Adipose tissue (tissue), 3 donors: ENCODE measurements around the gene MCOLN2. TPM values are rescaled to one million over a fixed set of nuclear protein-coding genes. Genes with fewer than 3 reads are reported as not detected.
"Not testable (repeated sequence)": the region's sequence is repeated elsewhere in the genome, so short reads cannot be mapped to it uniquely, and the experiment has no call there.

ENCODE experiments used
- H3K27ac ChIP-seq: one replicate; pipeline ENCODE4 v1.5.1; 2013; ENCODE audit warnings: low read depth, low read length
- WGBS, 3 donors: extraction: QIAGEN DNeasy Blood & Tissue Kit; methylation state at CpG; one replicate each; pipeline ENCODE4 v1.1.7; 2013; 5-methylcytosine and 5-hydroxymethylcytosine counted together
- polyA plus RNA-seq, 3 donors: library from polyadenylated mRNA; stranded (reverse); fragments of 200-250 nt; gene quantifications; one replicate each; pipeline ENCODE4 v1.2.3, GENCODE V29; 2013
- donor health status: healthy with polysubstance abuse.
- donor health status: Bipolar disorder and iron deficiency.
- donor health status: healthy.

The MCOLN2 gene
- polyA plus RNA-seq = under 1 TPM in 2 of 3 donors, not detected in 1; 0.36 to 0.38 TPM

DNA sequence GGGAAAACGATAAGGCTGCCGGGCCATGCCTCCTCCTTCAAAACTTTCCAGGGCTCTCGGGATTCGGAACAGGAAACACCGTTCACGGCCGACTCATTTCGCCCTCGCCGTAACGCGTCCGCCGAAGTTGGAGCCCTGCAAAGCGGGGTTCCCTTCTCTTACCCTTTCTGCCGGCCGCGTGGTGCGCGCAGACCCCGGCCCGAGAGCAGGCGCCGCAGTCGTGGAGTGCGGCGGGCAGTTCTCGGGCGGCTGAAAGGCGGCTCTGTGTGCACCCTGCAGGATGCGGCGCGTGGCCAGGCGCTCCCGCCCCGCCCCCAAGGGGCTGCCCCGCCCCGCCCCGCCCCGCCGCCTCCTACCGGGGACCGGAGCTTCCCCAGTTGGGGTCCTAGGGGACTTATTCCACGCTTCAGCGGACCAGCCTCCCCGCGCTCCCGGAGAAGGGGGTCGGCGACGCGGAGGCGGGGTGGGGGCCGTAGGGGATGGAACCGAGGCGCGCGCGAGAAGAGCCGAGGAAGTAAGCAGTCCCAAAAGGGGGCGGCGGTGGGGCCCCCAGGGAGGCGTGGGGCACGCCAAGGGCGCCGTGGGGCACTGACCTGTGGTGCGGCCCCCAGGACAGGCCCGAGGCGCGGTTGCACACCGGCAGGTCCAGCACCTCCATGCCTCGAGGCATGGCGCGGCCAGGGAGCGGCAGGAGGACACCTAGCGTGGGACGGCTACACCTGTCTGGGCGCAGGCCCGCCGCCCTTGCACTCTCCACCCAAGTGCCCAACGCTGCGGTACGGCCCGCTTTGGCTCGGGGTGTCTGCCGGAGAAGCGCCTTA lies at the start of gene MCOLN2:
Gene MCOLN2, minus strand, starts transcription at position 268 of the 821 bp plus-strand sequence. Its CDS starts 241 bp downstream, at position 27.
- 1% methylated on average over 72 to 87 of the region's 87 CpGs for WGBS, 3 donors
- H3K27ac ChIP-seq = no peak within 1 kb of the TSS

DNA sequence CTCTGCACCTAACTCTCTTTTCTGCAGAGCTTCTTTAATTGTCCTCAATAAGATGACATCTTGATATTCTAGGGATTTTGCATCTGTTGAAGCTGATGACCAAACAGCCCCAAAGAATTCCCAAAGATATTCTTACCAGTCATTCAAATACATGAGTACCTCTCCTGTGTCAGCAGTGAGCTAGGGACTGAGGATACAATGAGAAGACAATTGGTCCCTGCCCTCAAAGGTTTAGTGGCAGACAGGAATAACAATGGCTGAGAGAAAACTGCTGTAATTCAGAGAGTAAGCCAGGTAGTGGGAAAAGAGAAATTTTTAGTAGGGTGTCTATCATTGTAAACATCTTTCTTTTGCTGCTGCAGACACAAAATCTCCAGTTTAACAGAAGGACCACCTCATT lies 45.5 kb upstream of the MCOLN2 start:
- H3K27ac ChIP-seq = no peak overlapping the region

DNA sequence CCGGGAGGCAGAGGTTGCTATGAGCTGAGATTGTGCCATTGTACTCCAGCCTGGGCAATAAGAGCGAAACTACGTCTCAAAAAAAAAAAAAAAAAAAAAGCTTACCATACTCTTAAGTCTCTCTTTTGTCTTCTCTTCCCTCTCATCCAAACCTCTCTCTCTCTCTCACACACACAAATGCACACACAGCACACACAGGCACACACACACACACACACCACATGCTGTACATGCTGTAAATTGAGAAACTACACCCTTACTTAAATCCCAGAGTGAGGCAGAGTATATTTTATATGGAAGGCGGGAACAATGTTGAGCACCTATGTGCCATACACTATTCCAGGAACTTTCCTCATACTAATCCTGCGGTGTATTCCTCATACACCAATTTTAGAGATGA lies 44.9 kb upstream of the MCOLN2 start:
- 90 to 97% (median 97%) methylated on average over 5 of the region's 5 CpGs for WGBS, 3 donors
- H3K27ac ChIP-seq = no peak overlapping the region

DNA sequence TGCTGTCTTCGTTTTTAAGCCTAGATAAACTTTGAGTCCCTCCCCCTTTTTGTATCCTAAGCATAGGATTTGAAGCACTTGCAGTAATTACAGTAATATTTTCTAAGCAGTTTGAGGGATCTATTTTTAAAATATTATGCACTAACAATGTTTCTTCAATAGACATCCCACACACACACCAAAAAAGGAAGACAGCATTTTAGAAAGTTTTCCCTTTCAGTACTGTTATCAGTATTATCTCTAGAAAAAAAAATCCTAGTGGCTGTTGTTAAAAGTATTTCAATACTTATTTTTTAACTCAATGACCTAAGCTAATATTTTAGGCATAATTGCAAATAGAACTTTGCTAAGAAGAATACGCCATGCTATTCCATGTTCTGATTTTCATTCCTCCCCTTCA lies 36.3 kb upstream of the MCOLN2 start:
- H3K27ac ChIP-seq = no peak overlapping the region
- 66 to 79% (median 74%) methylated on average over 2 of the region's 2 CpGs for WGBS, 3 donors

DNA sequence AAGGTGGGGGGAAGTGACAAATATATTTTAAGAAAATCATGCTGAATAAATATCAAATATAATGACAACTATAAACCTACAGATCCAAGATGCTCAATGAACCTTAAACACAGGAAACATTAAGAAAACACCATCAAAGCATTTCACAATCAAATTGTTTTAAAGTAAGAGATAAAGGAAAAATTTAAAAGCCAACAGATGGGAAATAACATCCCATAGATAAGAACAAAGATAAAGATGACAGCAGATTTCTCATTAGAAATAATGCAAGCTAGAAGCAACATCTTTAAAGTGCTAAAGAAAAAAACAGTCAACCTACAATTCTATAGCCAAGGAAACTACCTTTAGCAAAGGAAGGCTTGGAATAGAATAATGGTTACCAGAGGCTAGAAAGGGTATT lies 33.6 kb upstream of the MCOLN2 start:
- H3K27ac ChIP-seq = no peak overlapping the region

DNA sequence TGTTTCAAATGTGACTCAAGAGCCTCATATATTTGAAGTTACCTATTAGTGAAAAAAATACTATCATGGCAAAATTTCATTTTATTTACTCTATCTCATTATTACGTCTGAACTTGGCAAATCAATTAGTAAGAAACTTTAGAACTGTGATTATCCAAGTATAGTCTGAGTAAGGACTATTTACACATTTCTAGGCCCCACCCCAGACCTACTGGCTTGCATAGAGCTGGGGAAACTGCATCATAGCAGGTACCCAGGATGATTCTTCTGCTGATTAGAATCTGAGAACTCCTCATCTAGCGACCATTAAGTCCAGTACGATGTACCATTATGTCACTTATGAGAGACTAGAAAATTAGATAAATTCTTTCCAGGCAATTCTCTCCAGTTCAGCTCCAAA lies 31.2 kb upstream of the MCOLN2 start:
- WGBS, 3 donors = 78 to 85% (median 79%) methylated on average over 3 of the region's 3 CpGs
- H3K27ac ChIP-seq = no peak overlapping the region

DNA sequence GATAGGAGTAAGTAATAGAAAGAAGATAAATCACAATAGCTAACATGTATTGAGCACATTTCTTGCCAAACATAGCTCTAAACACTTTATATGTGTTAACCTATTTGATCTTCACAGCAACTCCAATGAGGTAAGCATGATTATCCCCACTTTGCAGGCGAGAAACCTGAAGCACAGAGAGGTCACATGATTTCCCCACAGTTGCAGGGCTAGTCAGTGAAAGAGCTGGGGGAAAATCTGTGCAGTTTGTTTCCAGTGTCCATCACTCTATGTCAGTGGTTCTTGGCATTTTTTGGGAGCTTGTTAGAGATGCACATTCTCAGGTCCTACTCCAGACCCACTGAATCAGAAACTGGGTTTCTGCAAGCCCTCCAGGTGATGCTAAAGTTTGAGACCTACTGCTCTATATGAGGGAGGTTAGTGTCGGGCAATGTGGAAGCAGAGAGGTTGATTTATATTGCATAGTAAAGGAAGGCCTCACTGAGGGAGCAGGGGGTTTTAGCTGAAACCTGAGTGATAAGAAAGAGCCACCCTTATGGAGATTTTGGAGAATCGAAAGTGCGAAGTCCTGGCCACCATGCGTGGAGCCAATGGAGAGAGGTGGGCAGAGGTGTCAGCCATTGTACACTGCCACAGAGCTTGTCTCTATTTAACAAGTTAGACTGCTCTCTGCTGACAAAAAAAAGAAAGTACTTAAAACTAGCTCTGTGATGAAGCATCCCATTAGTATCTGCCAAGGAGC lies 30.5 kb upstream of the MCOLN2 start:
- H3K27ac ChIP-seq = no peak overlapping the region
- WGBS, 3 donors = 79 to 83% (median 83%) methylated on average over 5 of the region's 5 CpGs

DNA sequence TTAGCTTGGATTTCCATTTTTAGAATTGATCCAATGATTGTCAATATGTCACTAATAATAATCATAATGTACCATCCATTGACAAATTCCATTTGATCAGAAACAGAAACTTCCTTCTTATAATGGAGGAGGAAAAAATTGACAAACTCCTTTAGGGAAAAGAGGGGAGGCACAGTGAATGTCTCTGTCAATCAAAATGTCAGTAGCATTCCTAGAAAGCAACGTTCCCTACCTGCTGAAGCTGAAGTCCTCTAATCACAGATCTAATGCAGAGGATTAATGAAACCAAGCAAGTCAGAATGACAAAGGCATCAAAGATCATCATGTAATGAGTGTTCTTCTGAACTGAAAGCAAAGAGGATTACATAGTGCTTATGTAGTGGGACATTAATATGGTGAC lies 29.0 kb upstream of the MCOLN2 start:
- 65 to 76% (median 68%) methylated on average over 1 of the region's 1 CpG for WGBS, 3 donors
- no peak overlapping the region for H3K27ac ChIP-seq

DNA sequence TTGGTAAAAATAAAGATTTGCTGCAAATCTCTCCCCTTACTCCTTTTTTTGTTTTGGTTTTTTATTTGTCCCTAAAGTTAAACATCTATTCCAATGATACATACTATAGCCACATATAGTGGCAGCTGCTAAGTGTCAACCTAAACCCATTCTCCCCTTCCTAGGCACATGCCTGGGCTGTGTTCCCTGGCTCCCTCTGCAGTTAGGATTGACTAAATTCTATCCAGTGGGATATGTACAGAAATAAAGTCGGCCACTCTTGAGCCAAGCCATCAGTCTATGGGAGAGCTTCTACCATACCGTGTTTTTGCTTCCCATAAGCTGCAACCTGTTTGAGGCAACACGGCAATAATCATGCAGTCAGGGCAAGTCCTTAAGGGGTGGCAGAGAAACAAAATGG lies 27.8 kb upstream of the MCOLN2 start:
- H3K27ac ChIP-seq = no peak overlapping the region
- WGBS, 3 donors = 83 to 92% (median 88%) methylated on average over 3 of the region's 3 CpGs

DNA sequence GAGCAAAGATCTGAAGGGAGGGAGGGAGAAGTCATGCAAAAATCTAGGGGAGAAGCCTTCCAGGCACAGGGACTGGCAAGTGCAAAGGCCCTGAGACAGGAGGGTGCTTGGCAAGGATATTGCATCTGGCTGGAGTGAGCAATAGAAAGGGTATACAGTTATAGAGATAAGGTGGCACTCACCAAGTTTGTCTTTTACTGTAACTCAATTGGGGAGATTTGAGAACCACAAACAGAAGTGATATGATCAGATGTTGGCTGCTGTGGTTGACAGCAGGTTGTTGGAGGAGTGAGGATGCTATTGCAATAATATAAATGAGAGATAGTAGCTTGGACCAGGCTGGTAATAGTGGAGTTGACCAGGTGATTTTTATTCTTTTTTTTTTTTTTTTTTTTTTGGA lies 25.8 kb upstream of the MCOLN2 start:
- H3K27ac ChIP-seq = no peak overlapping the region

DNA sequence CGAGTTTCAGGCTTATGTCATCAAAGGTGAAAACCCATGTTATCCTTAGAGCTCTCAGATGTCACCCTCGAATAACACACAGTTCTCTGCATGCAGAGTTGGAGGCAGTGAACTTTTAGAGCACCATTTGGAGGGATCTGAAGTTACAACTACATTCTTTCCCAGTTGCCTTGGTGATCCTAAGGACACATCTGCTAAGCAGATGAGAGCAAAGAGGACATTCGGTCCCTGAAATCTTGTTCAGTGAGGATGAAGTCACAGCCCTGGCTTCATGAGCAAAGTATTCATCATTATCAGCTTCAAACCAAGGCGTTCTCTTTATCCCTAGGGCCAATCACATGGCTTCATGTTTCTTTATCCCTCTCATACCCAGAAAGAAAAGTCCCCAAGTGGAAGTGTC lies 23.1 kb upstream of the MCOLN2 start:
- WGBS, 3 donors = 62 to 78% (median 64%) methylated on average over 4 of the region's 4 CpGs
- no peak overlapping the region for H3K27ac ChIP-seq

DNA sequence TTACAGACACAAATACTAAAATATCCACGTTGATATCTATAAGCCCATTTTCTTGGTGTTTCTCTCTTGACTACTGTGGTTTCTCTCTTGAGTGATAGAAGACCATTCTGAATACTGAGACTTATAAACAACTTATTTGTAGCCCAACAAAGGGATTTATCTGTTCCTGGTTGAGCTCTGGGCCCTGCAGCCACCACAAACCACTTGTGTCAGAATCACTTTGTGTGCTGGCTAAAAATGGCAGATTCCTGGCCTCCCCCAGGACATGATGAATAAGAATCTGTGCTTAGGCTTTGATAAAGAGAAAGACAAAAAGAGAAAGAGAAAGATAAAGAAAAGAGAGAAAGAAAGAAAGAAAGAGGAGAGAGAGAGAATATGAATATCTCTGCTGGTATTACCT lies 18.9 kb upstream of the MCOLN2 start:
- no peak overlapping the region for H3K27ac ChIP-seq
- WGBS, 3 donors = 85 to 93% (median 86%) methylated on average over 1 of the region's 1 CpG

DNA sequence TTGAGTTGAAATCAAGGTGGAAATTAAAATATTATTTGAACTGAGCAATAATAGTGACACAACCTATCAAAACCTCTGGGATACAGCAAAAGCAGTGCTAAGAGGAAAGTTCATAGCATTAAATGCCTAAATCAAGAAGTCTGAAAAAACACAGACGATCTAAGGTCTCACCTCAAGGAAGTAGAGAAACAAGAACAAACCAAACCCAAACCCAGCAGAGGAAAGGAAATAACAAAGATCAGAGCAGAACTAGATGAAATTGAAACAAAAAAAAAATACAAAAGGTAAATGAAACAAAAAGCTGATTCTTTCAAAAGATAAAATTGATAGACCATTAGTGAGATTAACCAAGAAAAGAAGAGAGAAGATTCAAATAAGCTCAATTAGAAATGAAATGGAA lies 8.7 kb upstream of the MCOLN2 start:
- WGBS, 3 donors = 77 to 90% (median 79%) methylated on average over 1 of the region's 1 CpG
- not testable (repeated sequence) for H3K27ac ChIP-seq

DNA sequence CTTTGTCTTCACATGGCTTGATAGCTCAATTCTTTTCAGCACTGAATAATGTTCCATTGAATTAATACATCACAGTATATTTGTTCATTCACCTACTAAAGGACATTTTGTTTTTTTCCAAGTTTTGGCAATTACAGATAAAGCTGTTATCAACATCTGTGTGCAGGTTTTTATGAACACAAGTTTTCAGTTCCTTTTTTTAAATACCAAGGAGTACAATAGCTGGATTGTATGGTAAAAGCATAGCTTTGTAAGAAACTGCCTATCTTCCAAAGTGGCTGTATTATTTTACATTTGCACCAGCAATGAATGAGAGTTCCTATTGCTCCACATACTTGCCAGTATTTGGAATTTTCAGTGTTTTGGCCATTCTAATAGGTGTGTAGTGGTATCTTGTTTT lies 4.8 kb upstream of the MCOLN2 start:
- no peak overlapping the region for H3K27ac ChIP-seq

DNA sequence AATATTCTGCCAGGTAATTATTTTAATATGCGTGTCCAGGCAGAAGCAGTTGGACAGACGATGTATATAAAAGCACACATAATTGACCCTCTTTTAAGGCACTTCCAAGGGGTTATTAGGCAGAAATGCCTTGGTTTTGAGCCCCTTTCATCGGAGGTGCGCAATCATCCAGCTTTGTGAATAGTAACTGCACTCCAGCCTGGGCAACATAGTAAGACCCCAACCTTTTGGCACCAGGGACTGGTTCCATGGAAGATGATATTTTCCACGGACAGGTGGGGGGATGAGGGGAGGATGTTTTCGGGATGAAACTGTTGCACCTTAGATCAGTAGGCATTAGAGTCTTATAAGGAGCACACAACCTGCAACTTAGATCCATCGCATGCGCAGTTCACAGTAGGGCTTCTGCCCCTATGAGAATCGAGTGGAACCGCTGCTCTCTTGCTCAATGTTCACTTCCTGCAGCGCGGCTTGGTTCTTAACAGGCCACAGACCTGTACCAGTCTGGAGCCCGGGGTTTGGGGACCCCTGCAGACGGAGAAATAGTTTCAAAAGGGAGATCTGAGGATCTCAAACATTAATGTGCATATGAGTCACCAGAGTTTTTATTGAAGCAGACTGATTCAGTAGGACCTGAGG lies 1.8 kb upstream of the MCOLN2 start:
- 29 to 66% (median 37%) methylated on average over 14 of the region's 14 CpGs for WGBS, 3 donors
- no peak overlapping the region for H3K27ac ChIP-seq

DNA sequence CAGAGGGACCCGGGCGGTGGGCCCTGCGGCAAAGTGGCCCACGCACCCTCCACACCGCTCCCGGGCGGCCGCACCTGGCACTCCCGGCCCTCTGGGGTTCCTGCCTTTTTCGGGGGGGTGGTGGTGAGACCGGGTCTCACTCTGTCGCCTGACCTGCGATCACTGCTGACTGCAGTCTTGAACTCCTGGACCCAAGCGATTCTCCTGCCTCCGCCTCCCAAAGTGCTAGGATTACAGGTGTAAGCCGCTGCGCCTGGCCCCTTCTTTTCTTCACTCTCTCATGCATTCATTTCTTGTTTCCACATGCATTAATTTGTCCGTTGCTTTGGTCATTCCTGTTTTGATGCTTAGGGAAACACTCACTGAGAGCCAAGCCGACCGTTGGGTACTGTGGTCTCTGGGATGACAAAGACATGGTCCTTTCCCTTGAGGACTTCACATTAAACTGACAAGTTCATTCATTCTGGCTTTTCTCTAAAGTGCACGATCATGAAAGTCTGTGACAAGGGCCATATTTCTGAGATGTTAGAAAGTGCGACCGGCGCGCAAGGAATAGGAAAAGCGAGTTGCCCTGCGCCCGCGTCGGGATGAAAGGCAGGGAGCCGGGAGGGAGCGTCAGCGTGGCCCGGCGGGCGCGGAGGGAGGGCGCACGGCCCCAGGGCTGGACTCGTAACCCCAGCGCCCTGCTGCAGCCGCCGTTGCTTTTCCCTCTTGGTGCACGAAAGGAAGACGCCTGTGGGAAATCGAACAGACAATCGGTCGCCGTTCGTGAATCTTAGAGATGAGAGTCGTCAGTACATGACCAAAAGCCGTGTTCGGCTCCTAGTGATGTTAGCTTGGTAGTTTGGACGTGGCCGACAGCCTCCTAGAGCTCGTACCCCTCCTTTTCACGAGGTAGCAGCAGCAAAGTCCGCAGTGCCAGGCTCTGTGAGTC lies 1.0 kb upstream of the MCOLN2 start:
- H3K27ac ChIP-seq = no peak overlapping the region
- WGBS, 3 donors = 2 to 5% (median 2%) methylated on average over 57 to 58 of the region's 58 CpGs

DNA sequence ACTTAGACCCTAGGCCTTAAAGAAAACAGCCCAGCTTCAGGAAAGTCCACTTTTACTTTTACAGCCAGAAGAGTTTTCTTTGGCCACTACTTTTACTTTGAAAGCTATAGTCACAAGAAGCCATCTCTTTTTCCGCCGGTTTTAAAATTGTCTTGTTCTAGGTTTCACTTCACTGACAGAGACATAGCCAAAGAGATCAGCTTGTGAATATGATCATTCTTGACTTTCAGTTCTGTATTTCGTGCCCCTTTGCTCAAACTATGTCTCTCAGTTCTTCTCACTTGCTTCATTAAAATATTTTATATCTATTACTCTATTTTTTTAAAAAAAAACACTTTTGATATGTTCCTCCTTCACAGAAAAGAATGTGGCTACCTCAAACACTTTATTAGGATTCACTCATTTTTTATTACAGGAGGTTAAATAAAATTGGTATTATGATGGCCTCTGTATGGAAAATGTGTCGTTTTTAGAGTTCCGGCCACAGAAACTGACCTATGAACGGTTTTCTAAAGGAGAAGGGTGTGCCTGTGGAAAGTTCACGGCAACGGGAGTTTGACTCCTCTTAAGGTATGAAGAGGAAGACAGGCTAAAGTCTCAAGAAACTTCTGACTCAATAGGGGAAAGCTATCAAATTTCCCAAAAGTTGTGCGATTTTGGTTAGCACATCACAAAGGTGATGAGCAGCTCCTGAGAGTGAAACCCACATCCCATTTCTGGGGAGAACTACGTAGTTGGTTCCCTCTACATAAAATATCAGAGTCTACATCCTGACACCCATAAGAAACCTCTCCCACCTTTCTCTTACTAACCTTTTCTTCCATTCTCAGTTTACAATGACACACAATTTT lies 1.2 kb downstream of the MCOLN2 start:
- 73 to 88% (median 78%) methylated on average over 10 of the region's 10 CpGs for WGBS, 3 donors

More for the DNA sequence above, 1.2 kb downstream of the MCOLN2 start:
- H3K27ac ChIP-seq = no peak overlapping the region
